IPS-18c (cell line): ENCODE results near the gene CLSTN1.
A peak's percentile ranks its signal among the peaks of the same experiment; 100 is the strongest.

Experiments used
- H3K4me3 ChIP-seq: 2 replicates; pipeline ENCODE4 v1.7.0; 2013; ENCODE audit warnings: low read depth, mild to moderate bottlenecking, low read length, moderate library complexity; ENCODE audit not compliant: insufficient read depth
- H3K9me3 ChIP-seq: one replicate; pipeline ENCODE4 v1.6.1; 2013; ENCODE audit warnings: mild to moderate bottlenecking, low read length, moderate library complexity; ENCODE audit not compliant: control insufficient read depth, insufficient read depth

CLSTN1 gene

DNA sequence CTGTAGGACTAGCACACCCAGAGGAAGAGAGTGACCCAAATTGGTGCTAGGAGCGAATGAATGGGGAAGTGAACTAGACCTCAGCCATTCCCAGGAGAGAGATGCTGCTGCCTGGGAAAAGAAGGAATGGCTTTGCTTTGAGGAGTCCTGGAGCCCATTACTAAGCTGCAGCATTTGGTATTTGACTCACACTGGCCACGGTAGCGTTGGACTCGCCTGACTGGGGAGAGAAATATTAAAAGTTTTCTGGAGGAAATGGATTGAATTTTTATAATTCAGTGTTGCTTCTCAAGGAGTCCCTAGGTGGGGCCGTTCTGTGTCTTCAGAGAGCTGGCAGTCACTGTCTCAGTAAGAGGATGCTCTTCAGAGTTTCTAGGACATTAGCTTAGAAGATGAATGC lies 132.1 kb downstream of the CLSTN1 start:
- no peak overlapping the region; the same call in 1 of the 2 replicates for H3K4me3 ChIP-seq
- no peaks in the 10 kb centered on the region for H3K9me3 ChIP-seq

DNA sequence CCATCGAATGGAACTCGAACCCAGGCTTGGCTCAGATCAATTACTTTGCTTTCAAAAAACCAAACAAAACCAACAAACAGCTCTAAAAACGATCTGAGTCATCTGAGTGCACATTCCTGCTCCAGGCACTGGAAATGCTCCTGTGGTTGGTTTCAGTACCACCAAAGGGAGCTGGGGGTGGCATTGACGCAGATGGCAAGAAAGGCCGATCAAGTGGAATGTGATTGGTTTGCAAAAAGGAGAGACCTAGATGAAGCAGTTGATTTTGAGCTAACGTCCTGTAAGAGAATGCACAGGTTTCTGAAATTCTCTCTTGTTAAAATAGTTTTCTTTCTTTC lies 132.7 kb downstream of the CLSTN1 start:
- Histone ChIP-seq H3K4me3 (no peak overlapping the region; the same call in 1 of the 2 replicates), H3K9me3 (no peaks in the 10 kb centered on the region)

DNA sequence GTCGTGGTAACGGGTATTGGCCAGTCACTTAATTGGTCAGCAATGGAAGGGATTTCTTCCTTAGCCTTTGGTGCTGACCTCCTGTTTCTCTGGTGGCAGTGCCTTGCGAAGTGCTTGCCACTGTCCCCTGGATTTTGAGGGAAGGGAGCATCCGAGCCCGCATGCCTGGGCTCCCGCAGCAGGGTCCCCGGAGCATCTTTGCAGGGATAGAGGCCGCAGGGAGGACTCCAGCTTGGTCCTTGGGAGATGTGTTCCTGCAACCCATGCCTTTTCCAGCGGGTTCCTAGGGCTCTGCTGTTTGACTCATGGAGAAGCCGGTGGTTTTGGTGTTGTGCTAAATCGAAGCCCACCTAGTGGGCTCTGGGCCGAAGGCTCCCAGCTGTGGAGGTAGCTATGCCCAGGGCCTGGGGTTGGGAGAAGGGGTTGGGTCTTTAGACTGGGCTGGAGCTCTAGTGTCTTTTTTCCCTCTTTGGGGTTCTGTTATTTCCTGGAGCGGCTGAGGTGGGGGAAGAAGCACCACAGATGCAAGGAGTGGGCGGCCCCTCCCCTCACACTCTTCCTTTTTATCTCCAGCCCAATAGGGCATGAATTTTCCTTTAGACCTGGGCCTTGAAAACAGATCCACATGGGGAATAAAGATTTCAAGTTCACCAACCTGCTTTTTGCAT lies 133.2 kb downstream of the CLSTN1 start:
- peak overlapping the region; percentile 75 for H3K4me3 ChIP-seq
- H3K9me3 ChIP-seq: no peaks in the 10 kb centered on the region

DNA sequence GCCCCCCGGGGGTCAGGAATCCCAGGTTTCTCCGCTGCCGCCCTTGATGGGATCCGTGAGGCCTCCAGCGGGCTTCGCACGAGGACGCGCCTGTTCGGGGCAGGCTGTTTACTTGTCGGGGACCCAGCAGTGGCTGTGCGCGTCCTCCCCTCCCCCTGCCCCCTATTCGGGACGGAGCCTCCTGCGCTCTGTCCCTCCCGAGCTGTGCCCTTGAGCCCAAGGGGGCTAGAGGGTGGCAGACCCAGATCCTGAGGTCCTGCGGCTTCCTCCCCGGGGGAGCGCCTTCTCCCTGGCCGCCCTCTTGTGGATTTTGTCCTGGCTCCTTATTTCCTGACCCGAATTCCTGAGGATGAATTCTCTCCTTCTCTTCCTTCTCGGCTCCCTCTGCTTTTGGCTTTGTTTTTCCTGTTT lies 133.8 kb downstream of the CLSTN1 start:
- Histone ChIP-seq H3K4me3 (peak overlapping the region; percentile 75), H3K9me3 (no peaks in the 10 kb centered on the region)

DNA sequence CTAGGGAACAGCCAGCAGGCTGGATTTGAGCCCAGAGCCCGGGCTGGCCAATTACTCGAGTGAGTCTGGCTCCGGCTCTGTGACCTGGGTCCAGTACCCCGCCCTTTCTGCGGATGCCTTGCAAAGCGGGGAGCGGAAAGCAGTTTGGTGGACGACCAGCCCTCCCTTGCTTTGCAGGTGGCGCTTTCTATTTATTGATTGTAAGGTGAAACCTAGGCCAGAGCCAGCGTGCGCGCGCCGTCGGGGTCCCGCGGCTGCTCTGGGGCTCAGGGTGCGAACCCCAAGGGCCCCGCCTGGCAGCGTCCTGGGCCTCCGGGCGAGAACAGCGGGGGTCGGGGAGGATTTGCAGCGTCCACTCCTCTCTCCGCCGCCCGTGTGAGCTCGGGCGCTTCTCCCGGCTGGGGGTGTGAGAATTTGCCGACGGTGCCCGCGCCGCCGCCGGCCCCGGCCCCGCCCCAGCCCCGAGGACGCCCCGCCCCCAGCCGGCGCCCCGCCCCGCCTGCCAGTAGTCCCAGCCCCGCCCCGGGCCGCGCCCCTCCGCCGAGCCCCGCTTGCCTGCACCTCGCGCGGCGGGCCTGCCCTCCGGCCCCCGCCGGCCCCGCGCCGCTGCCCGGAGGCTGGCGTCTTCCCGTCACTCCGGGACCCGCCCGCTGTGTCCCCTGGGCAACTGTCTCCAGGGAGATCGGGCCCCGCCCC lies 134.6 kb downstream of the CLSTN1 start:
- Histone ChIP-seq H3K4me3 (peak overlapping the region; percentile 81), H3K9me3 (no peaks in the 10 kb centered on the region)

DNA sequence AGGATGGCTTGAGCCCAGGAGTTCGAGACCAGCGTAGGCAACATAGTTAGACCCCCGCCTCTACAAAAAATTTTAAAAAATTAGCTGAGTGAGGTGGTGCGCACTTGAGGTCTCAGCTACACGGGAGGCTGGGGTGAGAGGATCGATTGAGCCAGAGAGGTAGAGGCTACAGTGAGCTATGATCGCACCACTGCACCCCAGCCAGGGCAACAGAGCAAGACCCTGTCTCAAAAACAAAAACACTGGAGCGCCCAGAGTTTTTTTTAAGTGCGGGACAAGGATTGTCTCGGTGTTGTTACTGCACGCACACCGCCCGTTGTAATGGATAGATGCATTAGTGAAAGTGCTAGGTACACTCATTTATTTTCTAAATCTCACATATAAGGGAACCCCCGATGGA lies 135.2 kb downstream of the CLSTN1 start:
- peak overlapping the region; percentile 81 for H3K4me3 ChIP-seq

DNA sequence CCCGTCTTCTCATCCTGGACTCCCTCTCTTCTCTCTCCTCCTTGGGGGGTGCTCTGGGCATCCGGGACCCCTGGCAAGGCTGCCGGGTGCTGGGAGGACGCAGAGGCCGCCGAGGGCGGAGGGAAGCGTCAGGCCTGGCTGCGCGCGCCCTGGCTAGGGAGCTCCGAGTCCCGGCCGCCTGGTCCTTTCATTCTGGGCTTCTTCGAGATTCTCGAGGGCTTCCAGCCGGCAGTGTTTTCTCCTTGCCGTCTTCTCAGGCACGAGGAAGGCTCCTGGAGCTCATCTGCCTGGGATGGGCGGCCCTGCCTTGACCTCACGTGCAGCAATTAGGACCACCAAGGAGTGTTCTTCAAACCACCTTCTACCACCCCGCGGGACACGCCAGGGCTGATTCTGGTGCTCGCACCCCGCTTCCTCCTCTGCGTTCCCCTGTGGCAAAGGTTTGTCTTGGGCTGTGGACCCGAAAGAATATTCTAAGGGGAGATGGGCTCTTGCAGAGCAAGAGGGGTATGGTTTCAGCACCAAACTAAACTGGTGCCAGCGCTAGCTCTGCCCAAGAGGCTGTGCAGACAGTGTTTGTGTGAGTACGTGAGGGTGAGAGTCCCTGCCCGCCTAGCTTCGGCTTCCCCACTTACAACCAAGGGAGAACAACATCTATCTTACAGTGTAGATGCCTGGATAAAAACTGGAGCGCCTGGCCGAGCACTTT lies 135.7 kb downstream of the CLSTN1 start:
- Histone ChIP-seq H3K4me3 (peak overlapping the region; percentile 81), H3K9me3 (no peaks in the 10 kb centered on the region)

More for the DNA sequence above, 135.2 kb downstream of the CLSTN1 start:
- H3K9me3 ChIP-seq: no peaks in the 10 kb centered on the region

DNA sequence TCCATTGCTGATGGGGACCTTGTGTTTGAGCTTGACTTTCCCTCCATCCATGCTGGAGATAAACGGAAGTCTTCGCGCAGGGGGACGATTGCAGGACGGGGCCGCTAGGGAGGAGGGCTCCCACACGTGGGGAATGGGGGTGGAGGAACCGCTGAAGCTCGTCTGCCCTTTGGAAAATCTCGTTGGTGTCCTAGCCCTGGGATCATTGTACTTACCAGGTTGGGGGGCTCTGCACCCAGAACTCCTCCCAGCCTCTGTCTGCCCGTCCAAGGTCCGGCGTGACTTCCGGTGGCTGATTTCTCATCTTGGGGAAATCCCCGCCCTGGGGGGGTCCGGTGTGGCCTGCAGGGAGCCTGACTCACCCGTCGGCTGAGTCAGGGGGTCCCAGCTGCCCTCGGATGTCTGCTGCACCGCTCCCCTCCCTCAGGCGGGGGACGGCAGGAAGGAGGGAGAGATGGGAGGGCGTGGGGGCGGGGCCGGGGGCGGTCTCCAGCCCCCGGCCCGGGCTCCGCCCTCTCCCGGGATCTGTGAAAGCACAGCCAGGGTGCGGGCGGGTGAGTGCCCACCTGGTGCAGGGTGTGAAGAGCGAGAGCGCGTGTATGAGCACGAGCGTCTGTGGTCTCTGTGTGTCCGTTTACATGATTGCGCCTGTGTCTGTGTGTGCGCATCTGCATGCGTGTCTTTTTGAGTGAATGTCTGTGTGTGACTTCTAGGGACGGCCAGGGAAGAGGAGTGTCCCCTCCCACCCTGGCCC lies 136.5 kb downstream of the CLSTN1 start:
- Histone ChIP-seq H3K9me3 (no peaks in the 10 kb centered on the region), H3K4me3 (peak overlapping the region; percentile 81)

DNA sequence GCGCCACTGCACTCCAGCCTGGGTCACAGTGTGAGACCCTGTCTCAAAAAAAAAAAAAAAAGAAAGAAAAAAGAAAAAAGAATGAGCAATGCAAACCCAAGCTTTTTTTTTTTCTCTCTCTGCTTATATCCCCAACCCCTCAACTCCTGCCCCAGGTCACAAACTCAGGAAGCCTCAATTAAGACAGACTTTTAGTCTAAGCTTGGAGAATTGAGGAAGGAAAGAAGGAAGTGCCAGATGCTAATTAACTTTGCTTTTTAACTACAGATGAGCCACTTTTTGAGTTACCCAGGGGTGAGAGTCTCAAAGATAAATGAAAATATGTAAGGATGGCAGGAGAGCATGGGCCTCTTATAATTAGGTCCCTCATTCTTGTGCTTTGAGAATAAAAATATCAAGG lies 139.0 kb downstream of the CLSTN1 start:
- Histone ChIP-seq H3K9me3 (no peaks in the 10 kb centered on the region), H3K4me3 (no peak overlapping the region)

DNA sequence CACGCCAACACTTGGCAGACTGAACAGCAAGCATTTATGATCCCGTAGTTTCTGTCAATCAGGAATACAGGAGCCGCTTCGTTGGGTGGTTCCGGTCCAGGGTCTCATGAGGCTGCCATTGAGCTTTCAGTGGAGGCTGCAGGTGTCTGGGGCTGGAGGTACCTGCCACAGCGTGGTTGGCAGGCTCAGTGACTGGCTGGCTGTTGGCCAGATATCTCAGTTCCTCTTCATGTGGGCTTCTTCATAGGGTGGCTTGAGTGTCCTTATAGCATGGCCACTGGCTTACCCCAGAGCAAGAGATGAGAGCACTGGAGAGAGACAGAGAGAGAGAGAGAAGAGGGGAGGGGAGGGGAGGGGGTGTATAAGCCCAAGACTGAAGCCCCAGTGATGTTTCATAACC lies 142.9 kb downstream of the CLSTN1 start:
- no peak overlapping the region for H3K4me3 ChIP-seq
- no peaks in the 10 kb centered on the region for H3K9me3 ChIP-seq

GRCh38 chr1:9680091-9680490 lies 143.7 kb downstream of the CLSTN1 start:
- Histone ChIP-seq H3K9me3 (no peaks in the 10 kb centered on the region), H3K4me3 (no peak overlapping the region)
